Hepatic stellate cell (primary cell): ENCODE results near the gene DLG2.

Experiments
- DNase-seq: peaks from one replicate; pipeline ENCODE4 v3.0.0; 2011; ENCODE audit warnings: low spot score

DLG2 gene

DNA sequence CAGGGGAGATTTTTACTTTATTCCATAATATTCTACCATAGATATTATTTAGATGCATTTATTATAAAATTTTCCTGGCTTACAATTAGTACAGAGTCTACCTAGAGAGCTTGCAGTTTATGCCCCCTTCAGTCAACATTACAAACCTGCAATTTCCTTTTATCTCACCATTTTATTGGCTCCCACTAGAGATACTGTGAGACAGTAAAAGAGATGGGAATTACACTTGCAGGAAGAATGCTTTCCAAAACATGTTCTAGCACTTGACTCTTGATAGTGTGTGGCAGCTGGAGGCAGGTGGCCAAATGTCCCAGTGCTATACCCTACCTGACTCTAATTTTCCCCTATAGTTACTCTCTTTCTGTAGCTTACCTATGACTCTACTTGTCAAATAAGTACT is 863.2 kb downstream of the DLG2 start:
- no peak for DNase-seq

DNA sequence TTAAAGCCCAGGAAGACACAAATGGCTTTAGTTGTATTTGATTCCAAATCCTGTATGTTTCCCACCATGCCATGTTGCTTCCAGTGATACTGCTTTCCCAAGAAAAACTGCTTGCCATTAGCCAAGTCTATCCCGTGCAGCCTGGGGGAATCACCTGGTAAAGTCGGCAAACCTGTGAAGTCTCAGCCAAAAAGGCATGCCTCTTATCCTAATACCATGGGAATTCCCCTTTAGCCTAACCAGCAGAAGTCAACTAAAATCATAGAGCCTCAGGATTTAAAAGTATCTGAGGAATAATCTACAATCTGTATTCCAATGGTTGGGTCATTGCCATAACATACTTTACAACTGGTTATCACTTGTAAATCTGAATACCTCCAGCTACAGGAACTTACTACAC is 869.4 kb downstream of the DLG2 start:
- no peak for DNase-seq

DNA sequence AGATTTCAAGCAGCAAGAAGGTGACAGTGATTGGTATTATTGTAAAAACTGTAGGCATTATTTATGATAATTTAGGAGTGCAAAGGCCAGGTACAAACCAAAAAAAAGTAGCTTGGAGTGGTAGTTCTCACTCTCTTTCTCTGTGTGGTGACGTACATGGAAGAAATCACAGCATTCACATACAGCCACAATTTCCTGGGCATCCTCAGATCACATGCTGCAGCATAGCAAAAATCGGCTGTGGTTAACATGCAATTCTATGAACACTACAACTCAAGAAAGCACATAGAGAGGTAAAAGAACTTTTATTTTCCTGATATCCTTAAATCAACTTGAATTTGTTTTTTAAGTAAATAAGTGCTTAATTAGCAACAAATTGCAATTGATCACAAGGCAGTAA is 875.8 kb downstream of the DLG2 start:
- no peak for DNase-seq

DNA sequence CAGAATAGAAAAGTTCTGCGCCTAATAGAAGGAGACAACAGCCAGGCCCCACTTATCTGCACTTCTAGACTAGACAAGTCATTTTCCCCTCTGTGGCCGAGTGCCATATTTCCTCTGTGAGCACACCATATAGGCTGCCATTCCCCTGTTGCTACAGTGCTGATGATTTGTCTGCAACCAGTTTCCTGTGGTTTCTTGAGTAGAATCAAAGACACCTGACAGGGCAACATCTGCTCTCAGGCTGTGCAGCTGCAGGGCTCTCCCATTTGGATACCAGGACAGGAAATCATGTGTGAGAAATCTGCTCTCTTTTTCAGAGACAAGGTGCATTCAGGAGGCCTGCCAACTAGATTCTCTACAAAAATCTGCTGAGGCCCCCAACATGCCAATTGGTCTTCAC is 879.3 kb downstream of the DLG2 start:
- no peak for DNase-seq

DNA sequence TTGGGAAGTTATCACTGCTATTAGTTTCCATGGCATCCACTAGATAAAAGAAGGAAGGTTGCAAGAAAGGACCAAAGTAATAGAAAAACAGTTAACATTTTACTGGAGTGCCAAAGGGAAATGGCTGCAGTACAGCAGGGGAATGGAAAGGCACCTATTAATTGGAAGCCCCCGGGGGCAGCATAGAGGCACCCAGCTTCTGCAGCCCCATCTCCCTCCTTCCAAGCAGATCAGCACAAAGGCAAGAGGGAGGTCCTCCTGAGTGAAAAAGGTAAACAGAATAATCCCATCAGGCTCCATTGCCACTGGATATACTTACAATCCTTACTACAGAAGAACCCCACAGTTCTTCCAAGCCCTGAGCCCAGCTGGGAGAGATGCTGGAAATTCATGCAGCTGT is 887.1 kb downstream of the DLG2 start:
- DNase-seq, result no peak

DNA sequence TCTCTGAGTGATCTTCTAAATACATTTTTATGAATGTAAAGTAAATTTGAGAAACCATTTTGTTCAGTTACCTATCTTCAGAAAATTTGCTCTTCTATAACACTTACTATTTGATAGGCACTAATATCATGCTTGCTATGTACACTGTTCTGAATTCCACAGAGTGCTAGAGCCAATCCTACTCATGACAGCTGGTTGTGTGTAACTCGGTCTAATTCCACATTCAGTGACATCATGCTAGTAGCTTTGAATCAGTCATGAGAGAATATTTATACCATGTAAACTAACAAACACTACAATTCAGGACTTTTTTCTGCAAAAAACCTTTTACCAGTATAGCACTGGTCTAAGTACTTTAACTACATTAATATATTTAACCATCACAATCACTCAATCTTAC is 902.9 kb downstream of the DLG2 start:
- DNase-seq, result no peak

DNA sequence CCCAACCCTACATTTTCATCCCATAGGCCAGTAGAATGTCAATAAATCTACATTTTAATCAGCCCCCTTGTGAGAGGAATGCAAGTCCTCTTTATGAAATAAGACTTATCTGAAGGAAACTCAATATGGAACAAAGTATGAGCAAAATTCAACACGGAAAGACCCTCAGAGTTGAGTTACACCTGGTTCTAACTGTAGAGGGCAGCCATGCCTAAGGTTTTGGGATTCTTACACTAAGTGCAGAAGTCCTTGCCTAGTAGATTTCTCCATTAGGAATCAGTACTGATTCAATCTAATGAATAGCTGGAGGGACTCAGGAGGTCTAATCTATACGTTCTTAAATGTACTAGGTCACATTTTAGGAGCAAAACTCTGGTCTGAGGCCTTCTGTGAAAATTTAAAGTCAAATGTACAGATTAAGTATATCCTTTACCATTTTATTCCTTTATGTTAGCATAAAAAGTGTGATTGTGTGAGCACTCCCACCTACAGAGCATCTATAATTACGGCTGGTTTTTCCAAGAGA is 904.5 kb downstream of the DLG2 start:
- DNase-seq, result no peak

DNA sequence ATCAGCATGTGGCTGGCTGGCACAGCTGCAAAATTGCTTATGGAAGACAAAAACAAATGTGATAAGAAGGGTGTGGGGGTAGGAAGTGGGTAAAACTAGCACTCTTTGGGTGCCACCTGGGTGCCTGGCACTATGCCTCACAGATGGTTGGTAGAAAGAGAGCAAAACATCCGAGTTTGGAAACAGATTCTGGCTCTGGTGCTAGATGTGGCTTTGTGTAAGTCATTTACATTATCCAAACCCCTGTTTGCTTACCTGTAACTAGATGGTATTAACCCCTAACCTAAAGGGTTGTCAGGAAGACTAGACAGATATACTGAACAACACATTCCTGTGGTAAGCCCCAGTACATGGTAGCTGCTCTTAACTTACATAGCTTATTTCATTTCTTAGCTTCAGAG is 905.6 kb downstream of the DLG2 start:
- no peak for DNase-seq

DNA sequence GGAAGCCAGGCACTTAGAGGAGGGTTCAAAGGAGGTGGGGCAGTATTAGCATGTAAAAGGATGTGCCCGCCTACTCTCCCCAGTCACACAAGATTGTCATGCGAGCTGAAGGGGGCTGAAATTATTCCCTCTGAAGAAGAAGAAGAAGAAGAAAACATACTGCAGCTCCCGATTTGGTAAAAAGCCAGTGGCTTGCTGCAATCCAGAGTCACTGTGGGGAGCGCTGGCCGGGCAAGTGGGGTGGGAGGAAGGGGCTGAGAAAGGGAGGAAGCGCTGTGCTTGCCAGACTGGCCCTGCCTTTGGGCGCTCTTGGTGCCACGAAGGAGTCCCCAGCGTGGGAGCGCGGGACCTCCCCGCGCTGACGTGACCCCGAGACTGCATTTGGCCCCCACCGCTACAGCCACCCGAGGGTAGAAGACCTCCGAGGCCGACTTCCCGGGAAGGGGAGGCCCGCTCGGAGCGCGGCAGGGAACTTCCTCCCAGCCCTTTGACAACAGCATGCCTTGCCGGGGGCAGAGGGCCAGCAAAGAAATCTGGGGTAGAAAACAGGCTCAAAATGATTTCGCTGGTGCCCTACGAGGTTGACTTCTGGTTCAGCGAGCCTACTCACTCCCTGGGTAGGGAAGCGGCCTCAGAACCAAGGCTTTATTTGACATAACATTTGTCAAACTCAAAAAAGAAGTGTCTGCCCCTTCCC is 906.3 kb downstream of the DLG2 start:
- DNase-seq, result no peak

DNA sequence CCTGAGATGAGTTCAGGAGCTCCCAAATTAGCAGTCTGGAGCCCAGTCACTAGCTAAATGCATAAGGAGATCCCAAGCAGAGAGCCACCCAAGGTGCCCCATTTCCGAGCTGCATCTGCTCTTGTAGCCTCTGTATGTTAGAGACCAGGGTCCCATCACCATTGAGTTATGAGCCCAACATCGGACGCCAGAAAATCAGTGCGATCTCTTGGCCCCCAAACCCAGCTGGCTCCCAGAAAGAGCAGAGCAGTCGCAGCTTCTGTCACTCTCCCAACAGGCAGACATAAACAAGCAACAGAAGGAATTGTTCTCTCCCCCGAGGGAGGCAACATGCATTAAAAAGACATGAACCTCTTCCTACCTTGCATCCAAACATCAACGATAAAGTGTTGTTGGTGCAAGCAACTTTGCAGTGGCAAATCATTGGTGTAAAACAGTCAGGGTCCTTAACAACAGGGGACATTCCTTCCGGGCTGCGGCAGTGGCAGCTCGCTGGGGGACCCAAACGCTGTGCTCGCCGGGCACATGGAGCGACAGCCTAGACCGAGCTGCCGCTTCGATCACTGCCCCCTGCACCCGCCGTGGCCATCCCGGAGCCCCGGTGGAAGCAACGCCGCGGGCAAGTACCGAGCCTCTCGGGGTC is 907.1 kb downstream of the DLG2 start:
- no peak for DNase-seq

DNA sequence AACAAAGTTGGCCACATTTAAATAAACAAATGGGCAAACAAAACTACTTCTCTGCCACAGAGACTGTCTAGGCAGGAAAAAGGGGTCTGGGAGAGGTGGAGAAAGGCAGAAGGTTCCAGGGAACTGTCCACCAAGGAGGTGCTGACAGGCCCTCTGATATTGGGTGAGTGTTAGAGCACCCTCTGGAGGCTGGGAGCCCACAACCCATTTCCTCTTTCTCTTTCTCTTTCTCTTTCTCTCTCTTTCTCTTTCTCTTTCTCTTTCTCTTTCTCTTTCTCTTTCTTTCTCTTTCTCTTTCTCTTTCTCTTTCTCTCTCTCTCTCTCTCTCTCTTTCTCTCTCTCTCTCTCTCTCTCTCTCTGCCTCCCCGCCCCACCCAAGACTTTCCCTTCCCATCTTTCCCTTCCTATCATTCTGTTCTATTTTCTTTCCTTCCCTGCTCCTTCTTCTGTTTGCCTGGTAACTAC is 912.8 kb downstream of the DLG2 start:
- peak; percentile 4 for DNase-seq

DNA sequence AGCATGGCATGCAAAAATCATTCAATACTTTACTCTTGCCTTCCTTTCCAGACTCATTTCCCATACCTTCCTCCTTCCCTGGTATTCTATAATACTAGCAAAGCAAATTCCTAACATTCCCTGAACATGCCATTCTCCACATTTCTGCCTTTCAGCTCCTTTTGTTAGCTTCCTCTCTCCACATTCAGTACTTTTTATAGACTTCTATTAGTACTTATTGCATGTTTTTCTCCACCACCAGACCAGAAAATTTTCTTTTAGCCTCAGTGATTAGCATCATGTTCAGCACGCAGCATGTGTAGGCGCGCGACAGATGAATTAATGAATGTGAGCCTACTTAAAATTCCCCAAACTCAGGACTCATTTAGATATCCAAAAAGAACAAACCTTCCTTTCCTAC is 935.3 kb downstream of the DLG2 start:
- no peak for DNase-seq

DNA sequence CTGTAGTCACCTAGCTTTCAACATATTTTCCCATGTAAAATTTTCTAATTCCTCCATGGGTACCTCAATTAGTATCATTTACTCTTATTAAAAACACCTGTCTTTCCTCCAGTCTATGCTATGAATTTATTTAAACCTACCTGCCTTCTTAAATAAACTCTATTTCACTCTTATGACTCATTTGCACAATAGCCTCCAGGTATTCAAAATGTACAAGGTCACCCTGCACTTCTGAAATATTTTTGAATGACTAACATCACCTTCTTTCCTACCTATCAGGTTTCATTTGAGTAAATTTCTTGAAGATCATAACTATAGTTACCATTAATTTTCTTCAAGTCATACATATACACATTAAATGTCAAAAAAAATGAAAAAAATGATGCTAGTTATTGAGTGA is 939.7 kb downstream of the DLG2 start:
- DNase-seq, result no peak

DNA sequence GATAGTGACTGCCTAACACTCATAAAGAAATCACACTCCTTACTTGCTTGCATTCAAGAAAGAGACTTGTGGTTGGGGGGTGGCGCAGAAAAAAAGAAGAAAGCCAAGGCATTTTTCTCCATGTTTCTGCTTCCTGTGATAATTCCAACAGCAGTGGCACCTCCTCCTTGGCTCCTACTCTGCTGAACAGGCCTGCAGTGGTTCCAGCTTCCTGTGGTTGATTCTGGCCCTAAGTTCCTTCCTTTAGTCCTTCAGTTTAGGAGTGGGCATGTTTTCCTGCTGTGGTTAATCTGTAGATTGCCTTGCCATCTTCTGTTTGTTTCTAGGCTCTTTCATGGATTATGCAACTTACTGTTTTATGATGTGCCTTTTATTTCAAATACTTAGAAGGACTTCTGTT is 940.4 kb downstream of the DLG2 start:
- no peak for DNase-seq

DNA sequence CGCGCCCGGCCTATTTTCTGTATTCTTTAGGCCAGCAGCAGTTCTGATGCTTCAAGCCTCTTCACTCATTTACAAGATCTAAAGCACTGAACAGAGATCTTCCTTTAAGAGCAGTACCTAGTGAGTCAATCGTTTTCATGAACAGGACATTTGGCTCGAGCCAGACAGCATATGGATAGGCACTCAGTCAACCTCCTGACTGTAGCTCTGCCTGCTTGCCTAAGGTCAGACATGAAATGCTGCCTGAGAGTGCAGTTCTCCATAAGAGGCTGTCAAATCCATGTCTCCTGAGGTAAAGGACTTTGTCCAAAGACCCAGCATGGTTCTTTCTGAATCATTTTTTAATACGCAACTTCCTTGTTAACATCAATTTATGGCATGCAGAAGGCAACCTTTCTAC is 941.2 kb downstream of the DLG2 start:
- DNase-seq, result no peak

DNA sequence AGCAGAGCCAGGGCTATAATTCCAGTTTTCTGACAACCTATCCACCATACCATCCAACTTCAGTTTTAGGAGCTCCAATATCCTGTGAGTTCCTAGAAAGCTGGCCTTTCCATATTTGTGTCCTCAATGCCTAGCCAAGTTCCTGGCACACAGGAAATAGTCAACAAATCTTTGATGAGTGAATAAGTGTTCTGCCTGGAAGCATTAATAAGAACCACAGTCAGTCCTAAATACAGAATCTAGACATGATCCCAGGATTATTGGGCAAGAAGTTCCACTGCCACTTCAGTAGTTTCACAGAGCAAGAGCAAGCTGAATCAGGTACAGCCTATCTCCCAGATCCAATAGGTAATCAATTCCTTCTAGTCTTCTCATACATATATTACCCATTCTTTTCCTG is 942.0 kb downstream of the DLG2 start:
- DNase-seq, result no peak

DNA sequence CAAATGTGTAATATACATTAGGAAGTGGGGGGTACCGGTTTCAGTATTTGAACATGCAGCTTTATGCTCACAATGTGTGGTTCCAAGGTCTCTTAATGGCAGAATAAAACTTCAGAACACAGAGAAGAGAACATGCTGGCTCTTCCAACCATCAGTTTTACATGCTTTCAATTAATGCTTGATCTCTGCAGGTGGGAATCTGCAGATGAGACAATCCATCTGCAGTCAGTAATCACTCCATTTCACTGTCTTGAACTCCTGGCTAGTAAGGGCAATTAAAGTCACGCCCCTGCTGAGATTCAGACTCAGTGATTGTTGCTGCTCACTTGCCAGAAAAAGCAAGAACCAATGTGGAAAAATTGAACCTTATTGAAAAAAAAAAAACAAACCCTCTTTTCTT is 945.7 kb downstream of the DLG2 start:
- no peak for DNase-seq

DNA sequence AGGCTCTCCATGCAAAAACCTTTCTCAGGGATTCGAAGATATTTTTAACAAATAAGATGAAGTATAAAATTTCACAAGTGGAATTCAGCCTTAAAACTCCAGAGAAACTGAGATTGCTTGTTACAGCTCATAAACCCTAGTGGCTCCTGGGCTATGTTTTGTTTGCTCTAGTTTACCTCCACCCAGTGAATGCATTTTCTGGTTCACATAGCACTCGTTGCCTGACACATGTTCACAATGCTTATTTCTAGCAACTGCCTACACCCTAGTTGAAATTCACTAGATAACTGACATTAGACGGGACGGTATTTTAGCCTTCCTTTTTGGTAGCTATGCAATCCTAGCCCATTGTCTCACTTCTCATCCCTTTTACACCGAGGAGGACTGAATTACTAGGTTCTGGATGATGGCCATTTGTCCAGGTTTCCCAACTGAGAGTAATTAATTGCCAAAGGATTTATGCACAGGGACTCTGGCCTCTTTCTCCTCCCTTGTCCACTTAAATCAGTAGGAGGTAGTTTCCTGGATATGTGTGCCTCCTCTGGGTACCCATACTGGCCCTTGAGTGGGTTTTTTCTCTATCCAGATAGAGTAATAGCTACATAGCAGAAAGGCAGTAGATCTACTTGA is 951.6 kb downstream of the DLG2 start:
- DNase-seq, result no peak

DNA sequence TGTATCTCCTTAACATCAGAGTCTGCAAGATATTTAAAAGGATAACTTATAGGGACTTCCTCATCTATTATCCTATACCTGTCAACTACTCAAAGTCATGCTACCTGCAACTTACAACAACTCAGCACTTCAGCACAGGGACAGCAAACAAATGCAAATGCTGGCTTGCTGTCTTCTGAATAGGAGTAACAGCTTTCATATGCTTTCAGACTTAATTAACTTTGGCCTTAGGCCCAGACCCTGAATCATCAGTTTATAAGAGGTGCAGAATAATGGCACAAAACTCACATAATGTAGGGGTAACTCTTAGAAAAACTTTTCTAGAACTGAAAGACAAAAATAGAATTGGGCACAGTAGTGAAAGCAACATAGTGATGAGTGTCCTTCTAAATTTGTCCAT is 953.4 kb downstream of the DLG2 start:
- DNase-seq, result no peak

DNA sequence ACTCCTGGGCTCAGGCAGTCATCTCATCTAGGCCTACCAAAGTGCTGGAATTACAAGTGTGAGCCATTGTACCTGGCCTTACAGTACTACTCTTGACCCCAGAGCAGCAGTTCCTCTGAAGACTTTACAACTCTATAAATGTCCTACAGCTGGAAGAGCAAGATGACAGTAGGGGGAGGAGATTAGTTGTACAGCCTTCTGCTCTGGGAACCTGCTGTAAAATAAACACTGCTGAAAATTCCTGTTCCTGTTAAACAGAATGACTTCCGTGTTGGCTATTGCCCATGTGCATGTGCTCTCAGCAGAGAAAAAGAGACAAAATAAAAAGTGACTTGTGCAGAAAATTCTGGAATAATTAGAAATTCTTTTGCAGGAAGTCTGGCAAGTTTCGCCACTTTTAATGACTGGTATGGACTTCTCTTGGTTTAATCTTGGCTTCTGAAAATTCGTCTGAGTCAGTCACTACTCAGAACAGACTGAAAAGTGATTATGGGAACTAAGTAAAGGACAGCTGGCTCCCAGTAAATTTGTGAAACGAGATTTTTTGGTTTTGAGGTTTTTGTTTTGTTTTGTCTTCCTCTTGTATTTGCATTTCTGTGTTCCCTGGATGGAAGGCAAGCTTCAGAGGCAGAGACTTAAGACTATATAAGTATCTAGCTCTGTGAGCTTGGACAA is 955.7 kb downstream of the DLG2 start:
- no peak for DNase-seq

DNA sequence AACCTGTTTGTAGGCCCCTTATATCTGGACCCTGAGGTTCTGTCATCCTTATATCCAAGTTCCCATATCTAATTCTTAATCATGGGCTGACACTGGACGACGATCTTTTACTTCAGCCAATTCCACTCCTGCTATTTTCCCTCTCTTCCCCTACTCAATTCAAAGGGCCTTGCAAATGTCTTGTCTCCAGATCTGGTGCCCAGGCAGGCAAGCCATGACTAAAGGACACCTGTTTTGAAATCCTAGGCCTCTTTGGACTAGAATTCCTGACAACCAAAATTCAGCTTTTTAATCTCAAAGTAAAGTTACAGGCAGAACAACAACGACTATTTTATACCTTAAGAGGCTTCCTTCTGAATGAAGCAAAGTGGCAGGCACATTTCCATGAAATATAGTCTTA is 963.4 kb downstream of the DLG2 start:
- no peak for DNase-seq

DNA sequence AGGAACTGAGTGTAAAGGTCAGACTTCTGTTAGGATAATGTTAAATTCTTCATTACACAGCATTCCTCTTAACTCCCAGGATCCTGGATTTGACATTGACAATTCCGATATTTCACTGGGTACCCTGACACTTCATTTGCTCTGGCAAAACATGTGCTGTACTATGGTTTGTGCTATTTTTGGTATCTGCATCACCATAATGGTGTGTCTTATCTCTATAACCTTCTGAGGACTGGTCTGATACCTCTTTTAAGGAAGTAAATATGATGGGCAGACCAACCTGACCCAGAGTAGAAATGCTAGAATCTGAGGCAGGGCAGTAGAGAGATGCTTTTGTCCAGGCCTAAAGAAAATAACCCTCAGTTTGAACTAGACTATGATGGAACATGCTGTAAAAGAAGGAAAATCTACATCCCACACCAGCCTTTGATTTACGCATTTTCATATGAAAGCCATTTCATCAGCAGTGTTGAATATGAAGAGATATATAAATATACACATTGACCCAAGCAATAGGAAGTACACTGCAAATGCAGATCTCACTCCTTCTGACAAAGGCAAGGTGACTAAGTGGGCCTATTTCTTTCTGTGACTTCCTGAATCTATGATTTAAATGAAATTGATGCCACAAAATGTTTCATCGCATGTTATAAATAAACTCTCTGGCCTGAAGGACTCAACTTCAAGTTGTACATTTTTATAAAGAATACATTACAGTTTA is 966.7 kb downstream of the DLG2 start:
- no peak for DNase-seq
